Retina (tissue), 1 donor: ENCODE measurements around the gene RPTOR.
A peak's percentile ranks its signal among the peaks of the same experiment; 100 is the strongest.
"Not testable (repeated sequence)": the region's sequence is repeated elsewhere in the genome, so short reads cannot be mapped to it uniquely, and the experiment has no call there.

Source experiments
- DNase-seq: peaks from one replicate; pipeline ENCODE4 v3.0.0-alpha.2; 2016

Gene RPTOR

DNA sequence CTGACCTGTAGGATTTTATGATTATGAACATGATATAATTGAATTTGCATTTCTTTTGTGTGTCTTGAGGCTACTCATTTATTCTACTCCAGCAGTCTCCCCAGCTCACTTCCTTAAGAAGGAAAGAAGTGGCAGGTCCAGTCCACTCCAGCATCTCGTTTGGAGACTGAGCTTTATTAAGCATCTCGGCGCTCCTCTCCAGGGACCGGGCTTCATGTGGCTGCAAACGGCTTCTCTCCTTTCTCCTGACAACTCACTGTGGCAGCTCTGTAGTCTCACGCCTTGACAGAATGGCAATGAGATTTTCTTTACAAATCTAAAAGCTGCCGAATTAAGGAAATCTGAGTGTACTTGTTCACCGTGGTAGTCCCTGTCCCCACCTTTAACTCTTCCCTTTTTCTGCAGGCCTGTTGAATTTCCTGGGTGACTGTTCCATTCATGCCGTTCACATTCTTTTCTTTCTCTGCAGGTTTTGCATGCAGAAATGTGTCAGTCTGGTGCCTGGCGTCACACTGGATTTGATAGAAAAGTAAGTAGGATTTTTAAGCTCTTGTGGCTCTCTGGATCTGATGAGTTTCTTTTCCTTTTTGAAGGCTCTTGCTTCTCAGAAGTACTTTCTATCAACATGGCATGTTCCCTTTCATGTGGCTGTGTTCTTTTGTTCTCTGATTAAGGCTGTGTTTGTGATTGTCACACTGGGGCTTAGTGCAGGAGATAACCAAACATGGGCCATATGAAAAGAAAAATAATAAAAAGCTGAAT lies 246.5 kb downstream of the RPTOR start:
- DNase-seq: peak; percentile 61

DNA sequence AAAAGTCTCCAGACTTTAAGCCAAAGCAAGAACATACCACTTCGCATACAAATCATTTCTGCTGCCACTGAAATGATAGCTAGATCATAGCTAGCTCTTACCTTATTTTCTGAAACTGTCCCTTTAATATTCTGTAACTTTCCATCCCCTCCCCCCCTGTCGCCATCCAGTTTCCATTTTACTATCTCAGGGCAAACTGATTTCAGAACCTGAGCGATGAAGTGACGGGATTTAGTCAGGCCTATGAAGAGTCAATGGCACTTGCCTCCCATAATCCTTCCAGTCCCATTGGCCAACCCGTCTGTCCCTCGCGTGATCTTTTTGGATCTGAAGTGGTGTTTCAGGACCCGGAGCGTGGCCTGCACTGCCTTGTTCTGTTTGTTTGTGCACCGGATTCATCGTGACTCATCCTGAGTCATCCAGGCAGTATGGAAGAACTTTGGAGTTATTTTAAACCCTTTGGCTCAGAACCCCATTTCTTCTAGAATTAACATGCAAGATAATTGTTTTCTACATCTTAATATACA lies 247.2 kb downstream of the RPTOR start:
- no peak for DNase-seq

DNA sequence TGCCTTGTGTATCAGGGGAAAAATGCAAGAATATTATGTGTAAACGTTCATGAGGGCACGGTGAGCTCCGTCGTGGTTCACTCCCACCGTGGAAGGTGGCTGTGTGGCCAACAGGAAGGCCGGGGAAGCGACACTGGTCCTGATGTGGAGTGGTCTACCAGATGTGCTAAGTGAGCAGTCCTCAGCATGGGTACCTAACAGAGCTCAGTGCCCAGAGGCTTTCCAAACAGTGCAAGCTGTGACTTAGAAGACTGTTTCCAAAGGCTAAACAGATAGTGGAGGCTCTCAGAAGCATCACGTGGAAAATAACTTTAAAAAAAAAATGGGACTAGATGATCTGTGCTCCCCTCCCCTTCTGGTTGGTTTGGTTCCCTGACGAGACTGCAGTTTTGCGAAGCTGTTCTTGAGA lies 247.7 kb downstream of the RPTOR start:
- DNase-seq: no peak

DNA sequence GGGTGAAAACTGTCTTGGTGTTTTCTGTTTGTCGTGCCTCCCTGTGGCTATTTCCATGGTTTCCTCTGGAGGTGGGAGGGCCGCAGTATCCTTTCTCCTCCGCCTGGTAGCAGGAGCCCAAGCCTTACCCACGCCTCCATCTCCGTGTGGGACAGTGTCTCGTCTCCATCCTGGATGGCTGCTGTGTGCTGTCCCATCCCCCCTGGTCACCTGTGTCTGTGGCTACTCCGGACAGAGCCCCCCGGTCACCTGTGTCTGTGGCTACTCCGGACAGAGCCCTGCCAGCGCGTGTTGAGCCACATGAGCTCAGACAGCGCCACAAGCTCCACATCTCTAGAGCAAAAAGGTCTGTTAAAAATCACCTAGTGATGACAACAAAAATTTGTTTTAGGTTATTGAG lies 248.8 kb downstream of the RPTOR start:
- no peak for DNase-seq

DNA sequence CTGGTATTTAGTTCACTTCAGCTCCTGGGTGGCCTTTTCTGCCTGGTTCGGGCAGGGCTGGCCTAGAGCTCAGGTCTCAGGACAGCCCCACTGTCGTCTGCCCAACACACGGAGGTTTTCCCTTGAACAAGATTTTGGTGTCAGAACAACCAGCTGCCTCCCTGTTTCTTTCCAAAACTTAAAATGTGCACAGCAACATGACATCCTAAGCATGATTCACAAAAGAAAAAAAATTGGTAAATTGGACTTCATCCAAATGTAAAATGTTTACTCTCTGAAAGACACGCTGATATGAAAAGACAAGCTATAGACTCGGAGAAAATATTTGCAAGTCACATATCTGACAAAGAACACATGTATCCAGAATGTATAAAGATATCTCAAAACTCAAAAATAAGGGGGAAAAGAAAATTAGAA lies 249.2 kb downstream of the RPTOR start:
- DNase-seq: no peak

DNA sequence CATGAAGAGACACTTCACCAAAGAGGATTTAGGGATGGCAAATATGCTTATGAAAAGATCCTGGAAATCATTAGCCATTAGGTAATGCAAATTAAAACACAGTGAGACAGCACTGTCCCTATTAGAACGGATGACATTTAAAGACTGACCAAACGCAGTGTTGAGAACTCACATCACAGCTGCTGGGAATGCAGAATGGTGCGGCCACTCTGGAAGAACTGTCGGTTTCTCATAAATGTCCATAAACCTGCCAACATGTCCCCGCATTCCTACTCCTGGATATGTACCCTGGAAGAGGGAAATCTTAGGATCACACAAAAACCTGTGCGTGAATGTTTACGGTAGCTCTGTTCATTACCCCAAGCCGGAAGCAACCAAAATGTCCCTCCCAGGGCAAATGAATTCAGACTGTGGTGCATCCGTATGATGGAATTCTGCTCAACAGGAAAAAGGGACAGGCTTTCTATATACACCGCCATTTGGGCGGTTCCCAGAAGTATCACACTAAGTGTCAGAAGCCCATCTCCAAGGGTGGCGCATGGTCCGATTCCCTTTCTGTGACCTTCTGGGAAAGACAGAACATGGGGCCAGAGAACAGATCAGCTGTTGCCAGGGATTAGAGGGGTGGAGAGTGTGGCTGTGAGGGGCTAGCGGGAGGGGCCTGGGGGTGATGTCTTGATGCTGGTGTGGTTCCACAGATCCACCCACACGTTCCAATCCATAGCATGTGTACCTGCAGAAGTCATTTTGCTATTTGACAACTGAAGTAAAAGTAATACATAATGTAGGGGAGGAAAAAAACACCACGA lies 249.8 kb downstream of the RPTOR start:
- DNase-seq: no peak

DNA sequence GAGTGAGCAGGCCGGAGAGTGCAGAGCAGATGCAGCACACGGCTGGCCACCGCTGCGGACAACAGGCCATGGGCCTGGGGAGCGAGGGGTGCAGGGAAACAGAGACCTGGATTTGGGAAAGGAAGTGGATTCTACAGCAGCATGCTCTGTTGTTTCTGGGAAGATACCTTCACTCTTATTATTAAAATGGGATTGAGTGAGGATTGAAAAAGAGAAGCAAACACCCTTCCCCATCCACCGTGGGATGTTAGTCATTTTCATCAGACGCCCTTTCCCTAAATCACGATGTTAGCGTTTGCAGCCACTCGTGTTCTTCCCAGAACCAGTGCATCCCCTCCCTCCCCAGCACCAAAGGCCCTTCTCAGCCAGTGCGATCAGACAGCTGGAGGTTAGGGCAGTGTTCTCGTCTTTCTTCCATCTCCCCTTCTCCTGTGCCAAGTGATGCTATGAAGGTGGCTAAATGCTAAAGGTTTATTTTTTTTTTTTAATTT lies 250.5 kb downstream of the RPTOR start:
- no peak for DNase-seq

DNA sequence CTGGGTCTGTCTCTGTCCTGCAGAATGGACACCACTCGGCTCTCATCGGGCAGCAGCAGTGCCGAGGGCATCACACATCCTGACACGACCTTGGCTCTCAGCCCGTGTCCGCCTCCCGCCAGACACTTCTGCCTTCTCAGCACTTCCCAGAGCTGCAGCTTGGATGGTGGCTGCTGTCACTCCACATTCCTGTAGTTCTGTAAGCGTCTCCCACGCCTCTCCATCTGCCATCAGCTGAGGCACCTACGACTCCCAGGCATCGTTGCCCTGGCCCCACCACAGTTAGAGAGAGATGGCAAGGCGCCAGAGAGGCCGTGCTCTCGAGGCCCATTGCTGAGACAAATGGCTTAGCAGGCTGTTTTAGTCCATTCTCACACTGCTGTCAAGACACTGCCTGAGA lies 251.1 kb downstream of the RPTOR start:
- peak; percentile 50 for DNase-seq

DNA sequence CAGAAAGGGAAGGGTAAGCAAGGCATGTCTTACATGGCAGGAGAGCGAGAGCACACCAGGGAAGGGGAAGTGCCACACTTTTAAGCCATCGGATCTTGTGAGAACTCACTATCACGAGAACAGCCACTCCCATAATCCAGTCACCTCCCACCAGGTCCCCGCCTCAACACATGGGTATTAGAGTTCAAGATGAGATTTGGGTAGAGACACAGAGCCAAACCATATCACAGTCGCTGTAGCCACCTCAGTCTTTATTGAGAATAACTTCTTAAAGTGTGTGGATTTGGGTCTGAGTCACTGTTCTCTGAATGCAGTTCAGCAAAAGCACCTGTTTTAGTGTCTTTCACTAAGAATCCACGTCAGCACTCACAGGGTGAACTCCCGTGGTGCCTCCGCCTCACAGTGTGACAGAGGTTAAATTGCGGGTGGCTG lies 251.8 kb downstream of the RPTOR start:
- no peak for DNase-seq

DNA sequence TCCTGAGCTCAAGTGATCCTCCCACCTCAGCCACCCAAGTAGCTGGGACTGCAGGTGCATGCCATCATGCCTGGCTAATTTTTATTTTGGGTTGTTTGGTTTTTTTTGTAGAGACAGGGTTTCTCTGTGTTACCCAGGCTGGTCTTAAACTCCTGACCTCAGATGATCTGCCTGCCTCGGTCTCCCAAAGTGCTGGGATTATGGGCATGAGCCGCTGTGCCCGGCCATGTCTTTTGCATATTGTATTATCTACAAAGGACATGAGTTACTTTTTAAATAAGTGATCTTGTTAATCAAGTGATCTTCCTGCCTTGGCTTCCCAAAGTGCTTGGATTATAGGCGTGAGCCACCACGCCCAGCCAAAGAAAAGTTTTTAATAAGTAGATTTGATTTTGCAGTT lies 252.6 kb downstream of the RPTOR start:
- DNase-seq: not testable (repeated sequence)

DNA sequence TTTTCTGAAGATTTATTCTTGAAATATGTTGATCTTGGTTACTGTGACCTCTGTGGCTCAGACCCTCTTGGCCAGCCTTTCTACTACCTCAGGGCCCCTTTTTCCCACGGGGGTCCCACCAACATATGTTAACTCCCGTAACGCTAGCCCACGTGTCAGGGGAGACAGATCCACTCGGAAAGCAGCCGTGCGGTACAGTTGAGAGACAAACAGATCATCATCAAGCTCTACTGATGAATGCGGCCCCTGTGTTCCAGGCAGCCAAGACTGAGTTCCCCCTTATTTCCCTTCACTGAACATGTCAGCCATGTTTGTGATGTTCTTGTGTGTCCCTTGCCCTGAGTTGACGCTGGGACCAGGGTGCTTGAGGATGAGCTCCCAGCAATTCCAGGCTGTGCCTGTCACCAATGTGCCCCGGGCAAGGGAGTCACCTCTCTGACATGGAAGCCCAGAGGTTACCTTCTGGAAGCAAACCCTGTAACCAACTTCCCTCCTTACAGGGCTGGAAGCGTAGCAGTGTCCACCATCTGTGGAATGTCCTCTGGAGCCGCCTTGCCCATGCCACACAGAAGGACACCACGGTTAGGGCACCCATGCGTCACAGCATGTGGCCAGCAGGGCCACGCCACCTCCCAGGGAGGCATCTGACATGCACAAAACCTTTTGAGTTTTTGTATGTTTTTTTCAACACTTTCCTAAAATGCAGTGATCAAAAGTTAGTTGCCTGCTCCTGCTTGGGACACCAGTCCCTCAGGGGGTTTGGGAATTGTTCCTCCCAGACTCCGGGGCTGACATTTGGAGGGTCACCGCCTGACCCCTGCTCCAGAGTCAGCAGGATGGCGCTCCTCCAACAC lies 253.3 kb downstream of the RPTOR start:
- DNase-seq: no peak

DNA sequence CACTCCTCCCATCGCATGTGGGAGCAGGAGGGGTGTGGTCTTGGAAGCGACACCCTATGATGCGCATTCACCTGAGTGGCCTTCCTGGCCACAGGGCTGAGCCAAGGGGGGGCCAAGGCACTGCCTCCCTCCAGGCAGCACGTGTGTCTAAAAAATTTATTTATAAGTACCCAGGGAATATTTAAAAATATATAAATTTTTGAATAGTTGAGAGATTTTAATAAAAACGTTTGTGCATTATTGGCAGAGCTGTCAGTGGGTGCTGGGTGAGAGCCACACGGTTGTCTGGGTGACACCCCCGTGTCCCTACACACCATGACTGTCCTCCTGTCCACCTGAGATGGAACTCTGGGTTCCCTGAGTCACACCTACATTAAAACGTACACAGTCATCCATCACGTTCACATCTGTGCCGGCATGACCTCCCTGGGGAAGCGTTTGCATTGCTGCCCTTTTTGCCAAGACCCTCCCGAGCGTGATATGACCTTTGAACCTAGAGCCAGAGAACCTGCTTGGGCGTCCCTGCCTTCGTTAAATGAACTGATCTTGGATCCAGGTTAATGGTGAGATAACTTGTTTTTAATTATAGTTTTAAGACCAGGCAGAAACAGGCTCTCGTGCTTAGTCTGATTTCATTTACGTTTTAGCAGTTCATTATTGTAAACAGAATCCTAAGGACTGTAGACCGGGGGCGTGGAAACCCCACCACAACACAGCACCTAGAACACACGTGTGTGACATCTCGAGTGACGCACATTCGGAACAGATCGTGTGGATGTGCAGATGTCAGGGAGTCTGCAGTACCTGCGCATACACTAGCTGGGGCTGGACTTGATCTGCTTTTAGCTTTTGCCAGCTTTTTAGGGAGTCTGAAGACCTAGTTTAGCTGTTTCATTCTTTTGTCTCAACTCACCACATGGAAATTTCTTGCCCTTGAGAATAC lies 254.2 kb downstream of the RPTOR start:
- DNase-seq: no peak

DNA sequence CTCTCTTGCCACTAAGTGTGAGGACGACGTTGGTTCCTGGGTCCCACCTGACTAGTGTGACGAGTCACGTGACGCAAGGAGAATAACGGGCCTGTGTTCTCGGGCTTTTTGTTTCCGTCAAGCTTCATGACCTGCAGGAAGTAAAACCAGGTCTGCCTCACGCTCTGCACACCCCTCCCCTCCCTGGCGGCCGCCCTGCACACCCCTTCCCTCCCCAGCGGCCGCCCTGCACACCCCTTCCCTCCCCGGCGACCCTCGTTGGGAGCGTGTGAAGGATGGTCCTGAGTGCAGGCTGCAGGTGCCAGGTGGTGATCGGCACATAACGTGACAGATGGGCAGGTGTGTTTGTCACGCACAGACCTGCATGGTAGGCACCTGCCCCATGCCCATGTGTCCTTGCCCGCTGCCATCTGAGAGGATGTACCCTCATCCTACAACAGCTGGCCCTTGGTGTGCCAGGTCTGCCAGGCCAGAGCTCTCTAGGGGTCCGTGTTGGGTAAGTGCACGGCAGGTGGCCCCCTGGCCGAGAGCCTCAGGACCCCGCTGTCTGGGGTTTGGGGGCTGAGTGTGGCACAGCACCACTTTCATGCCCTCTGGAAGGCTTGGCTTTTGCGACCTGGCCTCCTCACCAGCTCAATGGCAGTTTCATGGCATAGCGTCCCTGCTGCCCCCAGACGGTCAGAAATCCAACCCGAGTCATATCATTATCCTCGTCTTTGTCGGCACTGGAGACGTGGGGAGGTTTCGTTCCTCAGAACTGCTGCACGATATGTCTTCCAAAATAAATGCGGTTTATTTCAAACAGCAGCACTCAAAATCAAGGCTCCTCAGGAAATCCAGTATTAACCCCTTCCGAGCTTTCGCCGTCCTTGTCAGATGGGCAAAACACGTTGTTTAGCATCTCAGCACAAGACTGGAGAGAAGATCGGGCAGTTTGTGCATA lies 255.2 kb downstream of the RPTOR start:
- no peak for DNase-seq

DNA sequence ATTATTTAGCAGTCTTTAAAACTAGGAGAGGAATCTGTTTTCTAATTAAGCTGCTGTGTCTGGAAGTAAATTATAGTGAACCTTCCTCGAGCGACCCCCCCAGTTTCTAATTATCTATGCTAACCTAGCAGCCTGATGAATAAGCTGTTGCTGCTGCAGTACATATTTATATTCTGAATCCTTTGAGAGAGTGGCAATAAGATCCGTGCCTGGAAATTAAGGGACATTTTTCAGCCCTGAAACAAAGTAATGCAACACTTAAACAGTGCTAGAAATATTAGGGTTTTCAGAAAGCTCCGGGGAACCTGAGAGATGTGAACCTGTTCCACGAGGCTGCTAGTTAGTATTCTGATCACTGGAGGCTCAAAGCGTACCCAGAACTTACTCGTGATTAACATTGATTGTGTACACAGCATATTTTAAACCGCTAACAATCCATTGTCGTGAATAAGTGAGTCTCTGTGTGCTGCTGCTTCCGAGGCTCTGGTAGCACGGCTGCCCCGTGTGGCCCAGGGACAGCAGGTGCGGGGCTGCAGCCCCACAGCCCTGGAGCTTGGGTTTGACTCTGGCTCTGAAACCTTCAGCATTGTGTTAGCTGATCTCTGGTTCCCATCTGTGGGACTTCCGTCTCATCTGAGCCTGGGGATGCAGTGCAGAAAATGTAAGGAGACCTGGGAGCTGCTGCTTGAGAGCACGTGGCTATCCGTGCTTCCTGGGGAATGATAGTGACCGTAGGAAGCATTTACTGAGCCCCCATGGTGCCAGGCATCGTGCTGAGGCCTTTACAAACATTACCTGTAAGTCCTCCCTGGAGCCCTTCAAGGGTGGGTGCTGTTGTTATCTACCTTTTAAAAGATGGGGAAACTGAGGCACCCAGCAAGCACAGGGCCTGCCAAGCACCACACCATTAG lies 256.1 kb downstream of the RPTOR start:
- no peak for DNase-seq

DNA sequence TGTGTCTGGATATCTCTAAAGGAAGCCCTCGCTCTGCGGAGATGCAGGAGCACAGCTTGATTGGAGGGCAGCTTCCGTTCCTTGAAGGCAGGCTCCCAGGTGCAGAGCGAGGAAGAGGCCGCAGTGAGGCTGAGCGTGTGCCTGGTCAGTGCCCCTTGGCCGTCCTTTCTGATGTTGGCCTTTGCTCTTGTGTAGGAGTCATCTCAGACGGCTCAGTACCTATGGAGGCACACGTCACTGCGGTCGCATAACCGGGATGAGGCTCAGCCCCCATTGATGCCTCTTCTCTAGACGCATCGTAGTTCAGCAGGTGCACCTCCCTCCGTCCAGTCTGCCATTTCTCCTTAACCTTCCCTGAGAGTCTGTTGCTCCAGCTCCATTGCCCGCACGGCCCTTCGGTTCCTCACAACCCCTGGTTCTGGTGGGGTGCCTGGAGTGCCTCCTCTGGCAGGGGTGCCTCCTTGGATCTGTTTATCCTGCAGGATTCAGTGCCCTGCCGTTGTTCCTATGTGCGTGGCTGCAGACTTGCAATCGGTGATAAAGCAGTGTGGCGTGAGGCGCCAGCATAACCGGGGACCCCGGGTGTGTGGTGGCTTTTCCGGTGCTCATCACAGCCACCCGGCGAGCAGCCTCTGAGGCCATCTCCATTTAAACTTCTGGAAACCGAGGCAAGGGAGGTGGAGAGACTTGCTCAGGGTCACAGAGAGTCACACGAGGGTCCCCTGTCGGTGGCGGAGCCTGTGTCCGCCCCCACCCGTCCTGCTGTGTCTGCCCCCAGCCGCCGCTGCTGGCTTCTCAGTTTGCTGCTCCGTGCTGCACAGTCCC lies 258.2 kb downstream of the RPTOR start:
- DNase-seq: no peak

DNA sequence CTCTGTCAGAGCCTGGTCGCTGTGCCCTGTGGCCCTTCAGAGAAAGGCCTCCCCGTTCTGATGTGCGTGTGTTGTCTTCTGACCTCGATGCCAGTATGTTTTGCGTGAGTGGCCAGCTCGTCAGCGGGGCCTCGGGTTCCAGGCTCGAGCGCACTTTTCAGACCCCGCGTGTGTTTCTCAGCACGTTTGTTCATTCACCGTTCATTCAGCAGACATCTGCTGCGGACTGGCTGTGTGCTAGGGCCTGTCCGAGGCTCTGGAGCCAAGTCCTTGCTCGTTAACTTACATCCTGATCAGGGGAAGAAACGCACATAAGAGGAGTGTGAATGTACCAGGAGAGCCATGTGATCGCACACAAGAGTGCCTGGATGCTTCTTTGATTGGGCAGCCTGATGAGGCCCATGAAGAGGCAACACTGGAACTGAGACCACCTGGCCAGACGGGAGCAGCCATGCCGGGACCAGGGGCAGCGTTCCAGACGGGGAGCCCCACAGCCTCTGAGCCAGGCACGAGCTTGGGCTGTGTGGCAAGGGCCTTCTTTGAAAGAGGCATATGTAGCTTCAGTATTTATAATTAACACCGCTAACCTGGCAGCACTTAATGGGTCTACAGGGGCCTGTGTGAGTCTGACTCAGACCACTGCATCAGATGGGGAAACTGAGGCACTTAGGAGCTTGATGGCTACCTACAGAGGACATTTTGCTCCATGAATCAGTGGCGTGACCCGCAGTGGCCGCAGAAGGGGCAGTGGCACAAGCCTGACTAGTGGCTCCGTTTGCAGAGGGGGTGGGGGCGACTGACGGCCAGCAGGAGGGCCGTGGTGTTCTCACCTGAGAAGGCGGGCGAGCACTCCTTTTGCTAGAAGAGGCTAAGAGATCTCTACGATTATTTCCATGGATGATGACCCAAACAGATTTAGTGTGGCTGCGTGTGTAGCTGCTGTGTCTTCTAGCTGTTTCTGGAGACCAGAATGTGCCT lies 259.1 kb downstream of the RPTOR start:
- DNase-seq: no peak

DNA sequence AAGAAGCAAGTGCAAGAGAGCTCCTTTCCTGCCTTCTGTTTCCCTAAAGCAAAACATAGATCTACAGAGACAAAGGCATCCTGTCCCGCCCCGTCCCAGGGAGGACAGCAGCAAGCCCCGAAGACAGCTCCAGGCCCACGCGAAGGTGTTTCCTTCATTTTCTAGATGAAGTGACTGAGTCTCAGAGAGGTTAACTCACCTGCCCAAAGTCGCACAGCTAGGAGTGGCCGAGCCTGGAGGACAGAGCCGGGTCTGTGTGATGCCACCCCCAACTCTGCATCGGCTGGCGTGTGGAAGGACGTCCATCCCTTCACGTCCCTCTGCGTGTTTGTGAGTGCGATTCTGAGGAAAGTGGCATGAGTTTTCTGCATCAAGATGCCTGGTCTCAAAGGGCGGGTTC lies 259.8 kb downstream of the RPTOR start:
- DNase-seq: no peak
